PC-3 (cell line): ENCODE results near the gene ALKBH5. TPM values are rescaled to one million over a fixed set of nuclear protein-coding genes. Genes with fewer than 3 reads are reported as not detected.

ENCODE experiments used
- ATAC-seq: fragments of 200-7000 bp; cut with Tn5 transposase; 2 replicates; pipeline ENCODE4 v1.9.1; 2020; ENCODE audit warnings: mild to moderate bottlenecking, moderate library complexity
- BruUV-seq: library from RNA; stranded (reverse); fragments of 400-500 nt; replicated peaks from 2 replicates; lab custom pipeline; 2021; lab: Mats Ljungman, UMichigan
- CTCF ChIA-PET: fragments of 300-600 bp; sonication (Branson Sonifier 250); formaldehyde crosslinking; loops from one replicate; lab custom pipeline; 2022; ENCODE audit warnings: antibody characterized with exemption; lab: Charles Lee
- POLR2A ChIA-PET: fragments of 300-600 bp; sonication (Branson Sonifier 250); formaldehyde crosslinking; loops from one replicate; lab custom pipeline; 2022; ENCODE audit warnings: antibody characterized with exemption; ENCODE audit not compliant: unreplicated experiment; lab: Charles Lee
- DNase-seq: peaks from one replicate; pipeline ENCODE4 v3.0.0-alpha.2; 2015
- H2AFZ ChIP-seq: fragments of 300-600 bp; sonication (generic); 2 replicates; pipeline ENCODE4 v1.6.0; 2016; ENCODE audit warnings: antibody characterized with exemption, low read length
- H3F3A ChIP-seq: fragments of 300-600 bp; sonication (generic); one replicate; pipeline ENCODE4 v1.6.0; 2017; ENCODE audit warnings: antibody characterized with exemption, low read length, control low read depth, mild to moderate bottlenecking; ENCODE audit not compliant: unreplicated experiment
- H3K27ac ChIP-seq: fragments of 300-600 bp; sonication (generic); 2 replicates; pipeline ENCODE4 v1.5.1; 2016; ENCODE audit warnings: mild to moderate bottlenecking, low read length
- H3K27me3 ChIP-seq: fragments of 300-600 bp; sonication (generic); 2 replicates; pipeline ENCODE4 v1.6.1; 2016; ENCODE audit warnings: low read length, mixed read lengths
- H3K36me3 ChIP-seq: fragments of 300-600 bp; sonication (generic); 2 replicates; pipeline ENCODE4 v1.6.1; 2016; ENCODE audit warnings: low read depth, mixed run types, low read length, mixed read lengths
- H3K4me1 ChIP-seq: fragments of 300-600 bp; sonication (generic); 2 replicates; pipeline ENCODE4 v1.5.1; 2016; ENCODE audit warnings: low read length; ENCODE audit not compliant: insufficient read depth
- H3K4me2 ChIP-seq: fragments of 300-600 bp; sonication (generic); 2 replicates; pipeline ENCODE4 v1.6.0; 2016; ENCODE audit warnings: low read length
- H3K4me3 ChIP-seq: fragments of 300-600 bp; sonication (generic); 2 replicates; pipeline ENCODE4 v1.5.1; 2016; ENCODE audit warnings: mild to moderate bottlenecking, low read length, mixed read lengths
- H3K79me2 ChIP-seq: fragments of 300-600 bp; sonication (generic); 2 replicates; pipeline ENCODE4 v1.6.1; 2017; ENCODE audit warnings: low read length, mixed read lengths
- H3K9ac ChIP-seq: fragments of 300-600 bp; sonication (generic); 2 replicates; pipeline ENCODE4 v1.6.0; 2016; ENCODE audit warnings: mild to moderate bottlenecking, low read length
- H3K9me2 ChIP-seq: fragments of 300-600 bp; sonication (generic); replicated peaks from 2 replicates; pipeline ENCODE4 v1.6.1; 2016; ENCODE audit warnings: mixed run types, low read length, mixed read lengths
- H3K9me3 ChIP-seq: fragments of 300-600 bp; sonication (generic); 2 replicates; pipeline ENCODE4 v1.6.1; 2016; ENCODE audit warnings: low read length, mixed read lengths
- H4K20me1 ChIP-seq: fragments of 300-600 bp; sonication (generic); 2 replicates; pipeline ENCODE4 v1.6.1; 2016; ENCODE audit warnings: low read length, mixed read lengths
- EZH2 ChIP-seq: fragments of 300-600 bp; sonication (generic); IDR thresholded peaks from one replicate; pipeline ENCODE4 v1.6.1; 2017; ENCODE audit warnings: antibody characterized with exemption, mild to moderate bottlenecking, low read length; ENCODE audit not compliant: unreplicated experiment
- EZH2phosphoT487 ChIP-seq: fragments of 300-600 bp; sonication (generic); IDR thresholded peaks from 2 replicates; pipeline ENCODE4 v1.6.1; 2018; ENCODE audit warnings: mild to moderate bottlenecking, antibody characterized with exemption, low read length, borderline replicate concordance
- intact Hi-C: fragments of 100-400 bp; cut with micrococcal nuclease; formaldehyde crosslinking; loops from 2 replicates; pipeline ENCODE4 v1.9.0; 2023
- total RNA-seq: library from RNA; depleted of rRNA; stranded (reverse); fragments of >200 nt; gene quantifications from 2 replicates; pipeline ENCODE4 v1.2.3, GENCODE V29; 2014
- TF ChIP-seq, protein P1 (sequence below): fragments of 300-600 bp; sonication (generic); conservative IDR thresholded peaks from 2 replicates; pipeline ENCODE4 v1.5.1; 2017; ENCODE audit warnings: antibody characterized with exemption, low read depth, mild to moderate bottlenecking, low read length

The ALKBH5 gene
- total RNA-seq, 1 experiment from 2014 or later = 207 TPM

DNA sequence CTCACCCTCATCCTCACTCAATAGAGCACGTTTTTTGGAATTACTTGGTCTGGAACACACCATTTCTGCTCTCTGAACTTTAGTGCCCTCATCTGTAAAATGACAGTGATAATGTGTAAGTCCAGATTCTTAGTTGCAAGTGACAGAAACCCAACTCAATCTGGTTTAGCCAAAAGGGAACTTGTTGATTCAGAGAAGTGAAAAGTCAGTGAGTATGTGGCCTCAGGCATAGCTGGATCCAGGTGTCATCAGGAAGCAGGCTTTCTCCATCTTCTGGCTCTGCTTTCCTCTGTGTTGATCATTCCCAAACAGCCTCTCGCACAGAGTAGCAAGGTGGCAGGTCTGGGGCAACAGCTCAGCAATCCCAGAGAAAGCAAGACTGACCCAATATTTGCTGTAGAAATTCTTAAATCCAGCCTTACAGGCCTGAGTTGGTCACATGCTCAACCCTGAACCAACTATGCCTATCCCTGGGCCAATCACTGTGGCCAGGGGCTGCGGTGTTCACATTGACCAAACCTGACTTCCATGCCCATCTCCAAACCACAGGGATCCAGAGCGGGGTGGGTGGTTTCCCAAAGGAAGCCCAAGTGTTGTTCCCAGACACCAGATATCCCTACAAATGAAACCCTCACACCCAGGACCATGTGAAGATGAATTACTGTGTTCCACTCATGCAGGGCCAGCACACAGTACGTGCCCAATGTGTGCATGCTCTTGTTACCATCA is 23.3 kb upstream of the ALKBH5 start:
- Histone ChIP-seq H3K9me3 (no peaks in the 10 kb centered on the region), H4K20me1 (no peaks in the 10 kb centered on the region), H3K4me1 (no peaks in the 10 kb centered on the region), H3K9ac (no peak overlapping the region), H3K4me3 (no peak overlapping the region), H3K27ac (no peak overlapping the region), H3K27me3 (no peaks in the 10 kb centered on the region), H3K36me3 (no peaks in the 10 kb centered on the region), H3K9me2 (no peaks in the 10 kb centered on the region), H3K4me2 (no peak overlapping the region), H3K79me2 (no peaks in the 10 kb centered on the region), H3F3A (no peaks in the 10 kb centered on the region), H2AFZ (no peak overlapping the region)
- ATAC-seq = no peak
- no peak for DNase-seq
- ChIA-PET CTCF (no interaction called here), POLR2A (no interaction called here)
- no TSS peak for BruUV-seq
- TF ChIP-seq, protein P1, sequence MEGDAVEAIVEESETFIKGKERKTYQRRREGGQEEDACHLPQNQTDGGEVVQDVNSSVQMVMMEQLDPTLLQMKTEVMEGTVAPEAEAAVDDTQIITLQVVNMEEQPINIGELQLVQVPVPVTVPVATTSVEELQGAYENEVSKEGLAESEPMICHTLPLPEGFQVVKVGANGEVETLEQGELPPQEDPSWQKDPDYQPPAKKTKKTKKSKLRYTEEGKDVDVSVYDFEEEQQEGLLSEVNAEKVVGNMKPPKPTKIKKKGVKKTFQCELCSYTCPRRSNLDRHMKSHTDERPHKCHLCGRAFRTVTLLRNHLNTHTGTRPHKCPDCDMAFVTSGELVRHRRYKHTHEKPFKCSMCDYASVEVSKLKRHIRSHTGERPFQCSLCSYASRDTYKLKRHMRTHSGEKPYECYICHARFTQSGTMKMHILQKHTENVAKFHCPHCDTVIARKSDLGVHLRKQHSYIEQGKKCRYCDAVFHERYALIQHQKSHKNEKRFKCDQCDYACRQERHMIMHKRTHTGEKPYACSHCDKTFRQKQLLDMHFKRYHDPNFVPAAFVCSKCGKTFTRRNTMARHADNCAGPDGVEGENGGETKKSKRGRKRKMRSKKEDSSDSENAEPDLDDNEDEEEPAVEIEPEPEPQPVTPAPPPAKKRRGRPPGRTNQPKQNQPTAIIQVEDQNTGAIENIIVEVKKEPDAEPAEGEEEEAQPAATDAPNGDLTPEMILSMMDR = no peak
- TF ChIP-seq EZH2 = no peak
- no peak for TF ChIP-seq EZH2phosphoT487
- intact Hi-C loops = no loop called here

GRCh38 chr17:18161207-18162145 is 22.2 kb upstream of the ALKBH5 start:
- DNase-seq = no peak
- Histone ChIP-seq H3K9me3 (no peaks in the 10 kb centered on the region), H3K4me3 (no peak overlapping the region), H3F3A (no peaks in the 10 kb centered on the region), H3K79me2 (no peaks in the 10 kb centered on the region), H3K9ac (no peak overlapping the region), H3K27ac (no peak overlapping the region), H3K4me1 (no peaks in the 10 kb centered on the region), H3K36me3 (no peaks in the 10 kb centered on the region), H3K4me2 (no peak overlapping the region), H3K27me3 (no peaks in the 10 kb centered on the region), H2AFZ (no peak overlapping the region), H4K20me1 (no peaks in the 10 kb centered on the region), H3K9me2 (no peaks in the 10 kb centered on the region)
- POLR2A ChIA-PET = no interaction called here
- intact Hi-C loops = no loop called here
- TF ChIP-seq, protein P1 = no peak
- TF ChIP-seq EZH2 = no peak
- no peak for TF ChIP-seq EZH2phosphoT487
- CTCF ChIA-PET = no interaction called here
- ATAC-seq = no peak
- BruUV-seq = no TSS peak
